ENCODE data around the gene HLX.

HLX gene

GRCh38 chr1:220929304-220929703, 50.1 kb downstream of the HLX start:
- Histone ChIP-seq H4K8ac (ENCODE audit: low read length) (no peak overlapping the region), H2BK120ac (ENCODE audit: low read depth, low read length) (no peak overlapping the region), H3K18ac (ENCODE audit: low read depth in 1 of 2, low read length in 2 of 2) (no peak overlapping the region), H2AFZ (ENCODE audit: low read depth, low read length) (no peak overlapping the region), H3K23ac (ENCODE audit: low read length in 2 of 2) (no peak overlapping the region), H4K91ac (ENCODE audit: low read length) (no peak overlapping the region), H3K4me1 (ENCODE audit: control insufficient read depth, insufficient read depth, low read depth, low read length) (no peaks in the 10 kb centered on the region), H3K4me2 (ENCODE audit: low read length, poor library complexity, severe bottlenecking) (no peak overlapping the region), H3K4ac (ENCODE audit: low read depth in 1 of 2, low read length in 2 of 2) (no peak overlapping the region), H3K79me1 (replicated peaks; ENCODE audit: low read length, poor library complexity, severe bottlenecking) (no peaks in the 10 kb centered on the region), H2BK5ac (ENCODE audit: low read depth, low read length, poor library complexity, severe bottlenecking) (no peak overlapping the region), H3K9ac (ENCODE audit: low read length) (no peak overlapping the region), H2BK12ac (ENCODE audit: low read length in 2 of 2) (no peak overlapping the region), H2AK5ac (ENCODE audit: low read length, severe bottlenecking) (no peak overlapping the region), H3K14ac (ENCODE audit: low read length in 2 of 2) (no peak overlapping the region), H3K9me3 (ENCODE audit: control insufficient read depth, low read length) (no peaks in the 10 kb centered on the region), H2BK15ac (ENCODE audit: low read depth, poor library complexity, severe bottlenecking) (no peak overlapping the region), H3K4me3 (ENCODE audit: insufficient read depth in 1 of 2, low read depth in 1 of 2, low read length in 2 of 2) (no peak overlapping the region), H3K27me3 (ENCODE audit: control insufficient read depth in 1 of 2, insufficient read depth in 1 of 2, low read length in 2 of 2) (no peaks in the 10 kb centered on the region), H3K27ac (ENCODE audit: low read length, poor library complexity, severe bottlenecking) (no peak overlapping the region), H3K36me3 (ENCODE audit: control insufficient read depth in 1 of 2, insufficient read depth in 2 of 2, low read depth in 1 of 2, low read length in 2 of 2) (no peaks in the 10 kb centered on the region)
- DNase-seq = no peak
- WGBS = 94% methylated on average over 1 of the region's 1 CpG
